ENCODE data around the gene MTUS2. TPM values are rescaled to one million over a fixed set of nuclear protein-coding genes. Genes with fewer than 3 reads are reported as not detected.
A peak's percentile ranks its signal among the peaks of the same experiment; 100 is the strongest.

Gene MTUS2
- total RNA-seq, 1 donor from 2014 or later, result 106 TPM

GRCh38 chr13:29509999-29510589 lies 690.0 kb downstream of the MTUS2 start:
- no peak for ATAC-seq
- intact Hi-C loops (cut with DNase I), result loop anchor here (5.0 to 10.0 kb wide), 2 partner anchors 177 to 335 kb away; no protein-coding TSS in a partner anchor

GRCh38 chr13:29510651-29511084 lies 690.5 kb downstream of the MTUS2 start:
- ATAC-seq (no peak), DNase-seq (ENCODE audit: missing footprints) (no peak)
- intact Hi-C loops (cut with DNase I), result no loop called here

More at GRCh38 chr13:29509999-29510589, 690.0 kb downstream of the MTUS2 start:
- DNase-seq (ENCODE audit: missing footprints), result no peak

- ATAC-seq, result no peak
- intact Hi-C loops (cut with DNase I), result no loop called here
- no peak for DNase-seq (ENCODE audit: missing footprints)
Measured at GRCh38 chr13:29511106-29511796, 691.1 kb downstream of the MTUS2 start.

- DNase-seq (ENCODE audit: missing footprints), result no peak
Measured at GRCh38 chr13:29511980-29512379, 691.8 kb downstream of the MTUS2 start.

GRCh38 chr13:29513002-29513980 lies 693.2 kb downstream of the MTUS2 start:
- DNase-seq (ENCODE audit: missing footprints), result no peak
- intact Hi-C loops (cut with DNase I), result no loop called here

More at GRCh38 chr13:29511980-29512379, 691.8 kb downstream of the MTUS2 start:
- ATAC-seq, result no peak
- intact Hi-C loops (cut with DNase I), result no loop called here

GRCh38 chr13:29513981-29514719 lies 694.0 kb downstream of the MTUS2 start:
- no peak for DNase-seq (ENCODE audit: missing footprints)
- ATAC-seq, result peak; percentile 42
- intact Hi-C loops (cut with DNase I), result no loop called here

More at GRCh38 chr13:29513002-29513980, 693.2 kb downstream of the MTUS2 start:
- ATAC-seq, result no peak

GRCh38 chr13:29514720-29515310 lies 694.7 kb downstream of the MTUS2 start:
- DNase-seq (ENCODE audit: missing footprints) (no peak), ATAC-seq (no peak)
- intact Hi-C loops (cut with DNase I), result no loop called here

- DNase-seq (ENCODE audit: missing footprints) (no peak), ATAC-seq (no peak)
- intact Hi-C loops (cut with DNase I), result no loop called here
Measured at GRCh38 chr13:29515372-29515771, 695.2 kb downstream of the MTUS2 start.

- no peak for ATAC-seq
- DNase-seq (ENCODE audit: missing footprints), result no peak
- intact Hi-C loops (cut with DNase I), result no loop called here
Measured at GRCh38 chr13:29516012-29516411, 695.9 kb downstream of the MTUS2 start.

- intact Hi-C loops (cut with DNase I), result no loop called here
- ATAC-seq (no peak), DNase-seq (ENCODE audit: missing footprints) (no peak)
Measured at GRCh38 chr13:29516880-29517279, 696.7 kb downstream of the MTUS2 start.

- ATAC-seq (no peak), DNase-seq (ENCODE audit: missing footprints) (no peak)
- intact Hi-C loops (cut with DNase I), result no loop called here
Measured at GRCh38 chr13:29519921-29520320, 699.8 kb downstream of the MTUS2 start.

DNA sequence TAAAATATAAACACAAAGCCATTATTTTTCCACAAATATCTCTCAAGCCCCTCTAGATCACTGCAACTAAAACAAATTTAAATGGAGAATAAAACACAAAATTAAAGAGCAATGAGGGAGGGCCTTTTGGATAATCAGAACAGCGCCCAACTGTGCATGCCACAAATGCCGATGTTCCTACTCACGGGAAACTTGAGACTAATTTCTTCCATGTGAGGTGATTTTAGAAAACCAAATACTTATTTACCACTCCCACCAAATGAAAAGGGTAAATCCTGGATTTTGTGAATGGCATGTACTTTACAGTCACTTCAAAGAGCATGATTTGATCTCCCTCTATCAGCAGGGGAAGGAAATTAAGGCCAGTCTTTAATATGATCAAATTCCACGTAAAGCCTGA lies 700.5 kb downstream of the MTUS2 start:
- DNase-seq (ENCODE audit: missing footprints) (no peak), ATAC-seq (no peak)
- intact Hi-C loops (cut with DNase I), result no loop called here

DNA sequence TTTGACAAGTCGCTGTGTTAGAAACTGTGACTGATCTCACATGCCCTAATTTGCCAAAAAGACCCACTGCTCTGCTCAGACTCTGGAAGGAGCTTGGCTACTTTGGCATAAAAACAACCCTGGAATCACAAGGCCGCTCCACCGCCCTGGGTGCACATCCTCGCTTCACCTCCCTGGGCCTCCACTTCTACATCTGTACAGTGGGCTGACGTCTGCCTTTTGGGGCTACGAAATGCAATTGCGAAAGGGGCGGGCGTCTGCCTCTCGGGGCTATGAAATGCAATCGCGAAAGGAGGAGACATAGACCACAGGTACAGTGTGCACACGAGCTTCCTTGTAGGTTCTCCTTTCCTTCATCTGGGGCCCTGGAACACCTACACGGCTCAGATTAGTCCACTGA lies 701.2 kb downstream of the MTUS2 start:
- no peak for DNase-seq (ENCODE audit: missing footprints)
- no peak for ATAC-seq
- intact Hi-C loops (cut with DNase I), result no loop called here

DNA sequence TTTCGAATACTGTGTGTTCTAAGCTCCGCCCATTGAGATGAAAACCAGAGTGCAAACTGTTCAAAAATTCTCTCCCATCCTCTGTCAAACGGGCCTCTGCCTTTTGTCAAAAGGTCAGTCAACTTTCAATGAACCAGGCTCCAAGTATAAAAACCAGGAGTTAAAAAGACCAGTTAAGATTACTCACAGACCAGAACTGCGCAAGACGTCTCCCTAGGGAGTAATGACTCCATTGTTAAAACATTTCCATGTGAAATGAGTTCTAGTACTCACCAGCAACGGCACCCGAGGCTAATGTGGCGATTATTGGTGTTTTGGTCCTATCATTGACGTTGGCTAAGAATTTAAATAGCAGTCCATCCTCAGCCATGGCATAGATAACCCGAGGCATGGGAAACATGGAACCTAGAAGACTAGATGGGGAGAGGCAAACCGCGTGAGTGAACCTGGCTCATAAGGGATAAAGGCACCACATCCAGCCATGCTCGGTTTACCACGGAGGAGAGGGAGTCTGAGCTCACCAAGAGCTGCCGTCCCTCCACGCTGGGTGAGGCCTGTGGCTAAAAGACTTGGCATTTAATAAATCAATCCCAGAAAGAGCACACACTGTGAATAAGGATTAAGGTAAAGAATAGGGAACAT lies 702.0 kb downstream of the MTUS2 start:
- intact Hi-C loops (cut with DNase I), result no loop called here
- ATAC-seq (peak; percentile 37), DNase-seq (ENCODE audit: missing footprints) (no peak)

DNA sequence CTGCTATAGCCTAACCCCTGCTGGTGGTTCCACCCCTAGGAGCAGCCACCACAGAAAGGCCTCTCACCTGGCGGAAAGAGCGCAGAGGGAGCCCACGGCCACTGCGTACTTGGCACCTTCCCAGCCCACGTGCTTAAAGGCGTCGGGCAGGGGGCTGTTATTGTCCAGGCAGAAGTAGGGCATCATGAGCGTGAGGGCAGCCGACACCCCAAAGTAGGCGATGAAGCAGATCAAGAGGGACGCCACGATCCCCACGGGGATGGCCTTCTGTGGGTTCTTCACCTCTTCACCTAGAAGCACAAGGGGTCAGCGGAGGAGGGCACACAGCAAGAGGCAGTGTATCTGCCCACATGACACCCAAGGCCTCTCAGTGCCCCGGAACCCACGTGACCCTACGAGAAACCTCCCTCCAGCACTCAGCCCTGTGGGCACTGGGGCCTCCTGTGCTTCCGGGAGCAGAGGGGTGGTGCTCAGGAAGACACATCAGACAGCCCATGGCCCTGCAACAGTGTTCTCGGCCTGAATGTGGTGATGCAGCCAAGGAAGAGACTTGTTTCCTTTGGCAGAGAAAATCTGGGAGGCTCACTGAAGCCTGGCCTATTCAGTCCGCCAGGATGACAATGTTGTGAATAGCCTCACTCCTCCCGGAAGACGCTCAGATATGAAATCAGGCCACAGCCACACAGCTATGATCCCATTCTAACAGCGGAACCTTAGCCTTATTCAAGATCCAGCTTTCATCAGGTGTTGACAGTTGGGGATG lies 703.2 kb downstream of the MTUS2 start:
- no peak for DNase-seq (ENCODE audit: missing footprints)
- peak; percentile 86 for ATAC-seq
- intact Hi-C loops (cut with DNase I), result no loop called here

- ATAC-seq, result peak; percentile 79
- intact Hi-C loops (cut with DNase I), result no loop called here
- peak; percentile 90 for DNase-seq (ENCODE audit: missing footprints)
Measured at GRCh38 chr13:29524176-29524575, 704.0 kb downstream of the MTUS2 start.

DNA sequence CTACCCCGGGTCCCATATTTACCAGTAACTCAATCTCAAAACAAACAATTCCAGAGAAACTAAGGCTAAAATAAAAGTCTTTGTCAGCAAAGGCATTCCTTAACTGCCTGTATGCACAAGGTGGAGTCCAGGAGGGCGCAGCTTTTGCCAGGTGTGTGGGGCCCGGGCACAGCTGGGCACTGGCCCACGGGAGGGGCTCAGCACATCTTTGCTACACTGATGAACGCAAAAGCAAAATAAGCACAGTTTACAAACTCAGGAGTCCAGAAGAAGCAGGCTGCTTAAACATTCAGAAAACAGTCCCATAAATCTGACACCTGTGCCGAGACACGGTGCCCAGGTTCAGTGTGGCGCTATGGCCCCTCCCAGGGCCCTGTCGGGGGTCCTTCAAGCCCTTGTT lies 704.5 kb downstream of the MTUS2 start:
- ATAC-seq (no peak), DNase-seq (ENCODE audit: missing footprints) (no peak)
- intact Hi-C loops (cut with DNase I), result no loop called here

All from Right ventricle myocardium inferior (tissue), 1 donor.